Fibroblast of peridontal ligament (primary cell): ENCODE results near the gene PTPA.
"Not testable (repeated sequence)": the region's sequence is repeated elsewhere in the genome, so short reads cannot be mapped to it uniquely, and the experiment has no call there.

Experiments
- DNase-seq: peaks from one replicate; pipeline ENCODE4 v3.0.0-alpha.2; 2010; ENCODE audit errors: extremely low read depth

PTPA gene

DNA sequence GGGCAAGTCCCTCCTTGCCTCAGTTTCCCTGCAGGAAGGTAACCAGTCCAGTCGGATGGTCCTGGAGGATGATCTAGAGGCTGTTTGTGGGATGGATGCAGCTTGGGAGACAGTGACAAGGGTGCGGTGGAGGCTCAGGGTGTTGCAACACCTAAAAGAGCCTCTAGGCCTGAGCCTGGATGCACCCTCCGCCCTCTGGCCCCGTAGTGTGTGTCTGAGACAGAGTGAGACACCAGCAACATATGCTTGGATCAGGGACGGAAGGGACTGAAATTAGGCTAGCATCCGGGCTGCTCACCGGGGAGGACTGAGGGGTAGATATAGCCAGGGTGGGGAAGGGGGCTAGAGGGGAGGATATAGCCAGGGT is 1.7 kb upstream of the PTPA start:
- DNase-seq = peak; percentile 13

DNA sequence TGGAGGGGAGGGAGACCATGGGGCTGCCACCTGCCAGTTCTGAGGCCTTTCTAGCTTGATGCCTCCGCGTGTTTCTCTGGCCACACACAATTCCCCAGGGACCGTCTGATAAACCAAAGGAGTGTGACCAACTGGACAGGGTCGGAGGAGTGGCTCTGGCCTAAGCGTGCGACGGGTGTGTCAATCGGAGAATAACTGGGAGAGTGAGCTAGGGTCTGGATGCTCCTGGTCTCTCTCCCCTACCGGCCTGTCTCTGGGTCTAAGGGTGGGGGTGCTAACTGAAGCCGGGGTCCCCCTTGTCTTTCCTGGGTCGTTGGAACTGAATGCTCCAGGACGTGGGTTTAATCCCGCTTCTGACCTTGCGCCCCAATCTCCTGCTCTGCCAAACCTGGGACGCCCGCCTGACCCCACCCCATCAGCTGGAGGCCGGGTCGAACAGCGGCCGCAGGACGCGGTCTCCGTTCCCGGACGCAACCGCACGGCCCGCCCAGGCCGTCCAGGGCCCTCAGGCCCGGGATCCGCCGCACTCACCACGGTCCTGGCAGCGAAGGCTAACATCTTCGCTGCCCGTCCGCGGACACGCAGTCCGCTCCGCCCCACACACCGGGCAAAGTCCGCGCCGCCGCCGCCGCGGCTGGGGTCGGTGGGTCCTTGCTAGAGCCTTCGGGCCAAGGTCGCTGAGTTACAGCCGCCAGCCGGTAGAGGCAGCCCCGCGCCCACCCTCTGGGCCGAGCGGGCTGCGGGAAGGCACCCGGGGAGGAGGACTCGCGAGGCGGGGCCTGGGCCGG is 1.1 kb upstream of the PTPA start:
- peak; percentile 16 for DNase-seq

DNA sequence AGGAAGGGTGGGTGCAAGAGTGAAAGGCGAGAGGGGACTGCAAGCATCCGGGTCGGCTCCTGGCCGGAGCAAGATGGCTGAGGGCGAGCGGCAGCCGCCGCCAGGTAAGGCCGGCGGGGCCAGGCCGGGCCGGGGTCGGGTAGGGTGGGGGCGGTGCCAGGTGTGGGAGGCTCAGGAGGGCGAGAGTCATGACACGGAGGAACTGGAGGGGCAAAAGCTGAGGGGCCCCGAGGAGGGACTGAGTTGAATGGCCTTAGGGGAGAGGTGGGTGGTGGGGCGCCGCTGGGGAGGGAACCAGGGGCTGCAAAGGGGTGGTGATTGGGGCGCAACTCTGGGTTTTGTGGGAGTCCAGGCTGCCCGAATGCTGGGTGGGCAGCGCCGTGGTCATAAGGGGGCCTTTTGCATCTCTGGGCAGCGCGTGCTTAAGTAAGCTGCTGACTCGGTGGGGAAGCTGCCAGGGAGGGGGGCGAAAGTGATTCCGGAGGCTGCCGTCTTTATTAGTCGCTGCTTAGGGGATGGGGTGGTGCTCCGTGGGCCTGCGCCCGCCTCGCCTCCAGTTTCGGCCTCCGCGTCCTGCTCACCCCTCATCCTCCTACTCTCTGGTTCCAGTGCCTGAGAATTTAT is 425 bp downstream of the PTPA start:
- peak; percentile 49 for DNase-seq

DNA sequence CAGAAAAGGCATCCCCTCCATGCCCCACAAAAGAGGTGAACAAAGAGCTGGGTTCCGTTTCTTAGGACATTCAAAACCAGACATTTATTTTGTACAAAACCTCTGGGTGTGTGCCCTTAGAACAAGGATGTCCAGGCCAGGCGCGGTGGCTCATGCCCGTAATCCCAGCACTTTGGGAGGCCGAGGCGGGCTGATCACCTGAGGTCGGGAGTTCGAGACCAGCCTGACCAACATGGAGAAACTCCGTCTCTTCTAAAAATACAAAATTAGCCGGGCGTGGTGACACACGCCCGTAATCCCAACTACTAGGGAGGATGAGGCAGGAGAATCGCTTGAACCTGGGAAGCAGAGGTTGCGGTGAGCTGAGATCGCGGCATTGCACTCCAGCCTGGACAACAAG is 1.3 kb downstream of the PTPA start:
- DNase-seq = not testable (repeated sequence)

DNA sequence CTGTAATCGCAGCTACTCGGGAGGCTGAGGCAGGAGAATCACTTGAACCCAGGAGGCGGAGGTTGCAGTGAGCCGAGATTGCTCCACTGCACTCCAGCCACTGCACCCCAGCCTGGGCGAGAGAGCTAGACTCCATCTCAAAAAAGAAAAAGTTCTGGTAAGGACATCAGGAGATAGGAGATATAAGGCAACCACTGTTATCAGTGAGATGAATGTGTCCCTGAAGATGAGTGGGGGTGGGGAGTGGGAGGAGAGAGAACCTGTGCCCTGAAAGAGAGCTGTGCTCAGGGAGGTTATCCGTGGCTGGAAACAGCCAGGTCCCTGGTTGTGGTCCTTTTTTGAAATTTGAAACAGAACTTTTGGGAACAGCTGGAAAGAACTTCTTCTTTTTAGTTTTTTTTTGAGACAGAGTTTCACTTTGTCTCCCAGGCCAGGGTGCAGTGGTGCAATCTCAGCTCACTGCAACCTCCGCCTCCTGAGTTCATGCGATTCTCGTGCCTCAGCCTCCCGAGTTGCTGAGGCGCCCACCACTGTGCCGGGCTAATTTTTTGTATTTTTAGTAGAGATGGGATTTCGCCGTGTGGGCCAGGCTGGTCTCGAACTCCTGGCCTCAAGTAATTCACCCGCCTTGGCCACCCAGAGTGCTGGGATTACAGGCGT is 2.6 kb downstream of the PTPA start:
- DNase-seq = no peak

DNA sequence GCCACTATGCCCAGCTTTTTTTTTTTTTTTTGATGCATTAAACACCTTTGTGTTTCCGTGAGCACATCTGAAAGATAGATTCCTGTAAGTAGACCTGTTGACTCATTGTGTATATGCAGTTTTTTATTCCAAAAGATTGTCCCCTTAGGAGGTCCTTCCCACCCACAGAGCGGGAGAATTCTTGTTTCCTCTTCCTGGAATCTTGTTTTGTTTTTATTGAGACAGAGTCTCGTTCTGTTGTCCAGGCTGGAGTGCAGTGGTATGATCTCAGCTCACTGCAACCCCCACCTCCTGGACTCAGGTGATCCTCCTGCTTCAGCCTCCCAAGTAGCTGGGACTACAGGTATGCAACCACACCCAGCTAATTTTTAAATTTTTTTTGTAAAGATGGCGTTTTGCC is 7.6 kb downstream of the PTPA start:
- no peak for DNase-seq

DNA sequence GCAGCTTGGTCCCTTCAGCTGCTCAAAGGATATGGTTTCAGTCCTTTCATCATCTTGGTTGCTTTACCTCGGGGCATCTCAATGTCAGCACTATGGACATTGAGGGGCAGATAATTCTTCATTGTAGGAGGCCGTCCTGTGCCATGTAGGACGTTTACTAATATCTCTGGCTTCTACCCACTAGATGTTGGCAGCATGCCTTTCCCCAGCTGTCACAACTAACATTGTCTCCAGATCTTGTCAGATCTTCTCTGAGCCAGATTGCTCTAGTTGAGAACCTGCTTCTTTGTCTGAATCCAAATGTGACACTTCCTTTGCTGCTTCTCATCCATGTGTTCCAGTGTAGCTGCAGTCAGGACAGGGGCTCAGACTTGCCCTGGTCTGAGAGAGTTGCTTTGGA is 10.3 kb downstream of the PTPA start:
- DNase-seq = peak; percentile 52

DNA sequence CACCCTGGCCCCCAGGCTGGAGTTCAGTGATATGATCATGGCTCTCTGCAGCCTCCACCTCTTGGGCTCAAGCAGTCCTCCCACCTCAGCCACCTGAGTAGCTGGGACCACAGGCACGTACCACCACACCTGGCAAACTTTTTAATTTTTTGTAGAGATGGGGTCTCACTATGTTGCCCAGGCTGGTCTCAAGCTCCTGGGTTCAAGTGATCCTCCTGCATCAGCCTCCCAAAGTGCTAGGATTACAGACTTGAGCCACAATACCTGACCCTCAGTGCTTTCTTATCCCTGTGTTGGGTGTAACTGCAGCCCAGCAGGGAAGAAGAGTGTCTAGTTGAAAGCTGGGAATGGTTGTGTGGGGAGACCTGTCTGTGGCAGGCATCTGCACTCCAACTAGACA is 10.9 kb downstream of the PTPA start:
- no peak for DNase-seq

DNA sequence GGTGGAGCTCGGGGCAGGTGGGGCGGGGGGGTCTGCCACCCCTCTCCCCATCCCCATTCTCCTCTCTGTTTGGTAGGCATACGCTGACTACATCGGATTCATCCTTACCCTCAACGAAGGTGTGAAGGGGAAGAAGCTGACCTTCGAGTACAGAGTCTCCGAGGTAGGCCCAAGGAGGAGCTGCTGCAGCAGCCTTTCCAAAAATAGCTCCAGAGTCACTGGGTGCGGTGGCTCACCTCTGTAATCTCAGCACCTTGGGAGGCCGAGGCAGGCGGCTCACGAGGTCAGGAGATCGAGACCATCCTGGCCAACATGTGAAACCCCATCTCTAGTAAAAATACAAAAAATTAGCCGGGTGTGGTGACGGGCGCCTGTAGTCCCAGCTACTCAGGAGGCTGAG is 11.8 kb downstream of the PTPA start:
- DNase-seq = not testable (repeated sequence)

DNA sequence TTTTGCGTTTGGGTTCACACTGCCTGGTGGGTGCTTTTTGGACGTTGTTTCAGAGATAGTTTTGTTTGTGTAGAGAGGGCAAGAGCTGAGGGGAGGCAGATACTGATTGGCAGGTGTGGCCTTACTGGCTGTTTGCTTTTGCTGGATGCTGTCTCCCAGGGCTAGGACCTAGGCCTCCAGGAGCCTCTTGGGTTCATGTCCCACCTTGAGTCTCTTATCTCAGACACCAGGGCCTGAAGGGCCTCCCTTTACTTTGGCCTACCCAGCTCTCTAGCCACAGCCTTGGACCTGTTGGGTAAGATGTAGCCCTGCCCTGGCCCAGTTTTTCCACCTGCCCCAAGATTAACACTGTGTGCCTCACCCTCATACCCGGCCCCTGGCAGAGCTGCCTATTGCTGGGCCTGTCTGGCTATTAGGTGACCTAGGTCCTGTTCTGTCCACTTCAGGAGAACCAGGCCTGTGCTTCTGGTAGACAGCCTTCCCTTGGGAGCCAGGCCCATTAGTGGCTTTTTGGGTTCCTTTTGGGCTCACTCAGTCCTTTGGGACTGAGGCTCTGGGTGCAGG is 13.4 kb downstream of the PTPA start:
- no peak for DNase-seq

DNA sequence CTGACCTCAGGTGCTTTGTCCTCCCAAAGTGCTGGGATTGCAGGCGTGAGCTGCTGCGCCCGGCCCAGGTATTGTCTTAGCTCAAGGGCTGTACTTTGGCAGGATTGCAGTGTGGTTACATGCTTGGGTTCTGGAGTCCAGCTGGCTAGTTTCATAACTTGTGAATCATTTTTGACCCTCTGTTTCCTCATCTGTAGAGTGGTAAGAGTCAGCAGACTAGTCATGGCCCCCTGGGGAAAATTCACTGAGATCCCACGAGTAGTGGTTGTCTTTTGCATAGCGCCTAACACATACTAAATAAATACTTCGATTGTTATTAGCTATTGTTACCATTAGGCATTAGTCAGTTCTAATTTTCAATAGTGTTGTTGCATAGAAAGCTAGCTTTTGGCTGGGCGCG is 14.3 kb downstream of the PTPA start:
- DNase-seq = peak; percentile 88

DNA sequence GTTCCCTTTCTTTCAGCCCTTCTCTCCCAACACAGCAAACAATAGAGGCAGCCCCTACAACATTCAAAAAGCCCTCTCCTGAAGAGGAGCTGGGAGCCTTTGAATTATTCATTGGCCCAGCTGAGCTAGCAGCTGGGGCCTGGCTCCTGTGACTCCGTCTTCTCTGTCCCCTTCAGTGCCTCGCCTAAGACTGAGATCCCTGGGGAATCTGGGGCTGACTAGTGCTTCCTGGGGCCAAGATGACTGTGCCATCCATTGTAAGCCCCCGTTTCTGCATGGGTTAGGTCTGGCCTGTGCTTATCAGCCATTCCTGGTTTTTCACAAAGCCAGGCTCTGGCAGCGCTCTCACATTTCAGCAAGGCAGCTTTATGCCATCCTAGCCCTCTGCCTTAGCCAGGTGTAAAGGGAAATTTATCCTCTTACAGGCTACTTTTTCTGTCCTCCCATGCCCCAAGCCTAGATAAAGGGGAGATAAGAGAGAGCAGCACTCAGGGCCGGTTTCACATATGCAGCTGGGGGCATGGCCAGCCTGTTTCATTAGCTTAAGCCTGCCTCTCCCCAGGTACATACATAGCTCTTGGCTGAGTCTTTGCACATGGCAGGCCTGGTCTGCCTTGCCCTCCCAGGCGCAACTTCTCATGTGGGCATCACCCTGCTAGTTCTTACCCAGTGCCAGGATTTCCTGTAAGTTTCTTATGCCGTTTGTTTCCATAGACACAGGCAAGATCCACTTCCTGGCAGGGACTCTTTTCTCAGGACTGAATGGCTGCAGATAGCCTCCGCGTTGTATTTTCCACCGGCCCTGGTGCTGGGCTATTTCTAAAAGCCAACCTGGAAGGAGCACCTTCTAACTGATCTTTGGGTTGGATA is 15.8 kb downstream of the PTPA start:
- no peak for DNase-seq

DNA sequence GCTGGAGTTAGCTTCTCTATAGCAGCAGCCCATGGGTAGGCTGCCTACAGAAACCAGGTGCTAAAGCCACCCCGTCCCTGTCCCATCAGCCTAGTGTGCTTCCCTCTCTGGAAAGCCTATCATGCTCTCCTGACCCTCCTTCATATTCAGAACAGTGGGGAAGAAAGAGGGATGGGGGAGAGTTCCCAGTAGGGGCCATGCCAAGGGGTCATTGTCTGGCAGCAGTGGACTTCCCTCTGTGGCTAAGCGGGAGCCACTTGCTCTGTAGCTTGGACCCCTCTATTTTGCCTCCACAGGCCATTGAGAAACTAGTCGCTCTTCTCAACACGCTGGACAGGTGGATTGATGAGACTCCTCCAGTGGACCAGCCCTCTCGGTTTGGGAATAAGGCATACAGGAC is 17.5 kb downstream of the PTPA start:
- no peak for DNase-seq

DNA sequence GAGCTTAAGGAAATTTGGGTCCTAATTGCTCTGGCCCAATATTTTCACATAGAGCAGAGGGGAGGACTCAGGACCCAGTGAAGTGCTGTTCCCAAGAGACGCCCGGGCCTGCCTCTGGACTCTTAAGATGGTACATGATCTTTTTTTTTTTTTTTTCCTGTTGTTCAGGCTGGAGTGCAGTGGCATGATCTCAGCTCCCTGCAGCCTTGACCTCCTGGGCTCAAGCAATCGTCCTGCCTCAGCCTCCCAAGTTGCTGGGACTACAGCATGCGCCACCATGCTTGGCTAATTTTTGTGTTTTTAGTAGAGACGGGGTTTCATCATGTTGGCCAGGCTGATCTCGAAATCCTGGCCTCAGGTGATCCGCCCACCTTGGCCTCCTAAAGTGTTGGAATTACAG is 19.1 kb downstream of the PTPA start:
- DNase-seq = not testable (repeated sequence)

DNA sequence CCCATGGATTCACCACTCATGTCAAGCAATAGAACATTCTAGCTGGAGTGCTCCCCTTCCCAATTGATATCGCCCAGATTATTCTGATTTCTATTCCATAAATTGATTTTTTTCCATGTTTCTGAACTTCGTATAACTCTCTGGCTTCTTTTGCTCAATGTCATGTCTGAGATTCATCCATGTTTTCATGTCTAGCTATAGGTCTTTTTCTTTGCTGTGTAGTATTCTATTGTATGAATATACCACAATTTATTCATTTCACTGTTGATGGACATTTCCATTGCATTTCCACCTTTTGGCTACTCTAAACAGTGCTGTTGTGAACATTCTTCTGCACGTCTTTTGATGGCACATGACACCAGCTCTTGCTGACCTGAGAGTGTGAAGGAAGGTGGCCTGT is 19.6 kb downstream of the PTPA start:
- DNase-seq = no peak

DNA sequence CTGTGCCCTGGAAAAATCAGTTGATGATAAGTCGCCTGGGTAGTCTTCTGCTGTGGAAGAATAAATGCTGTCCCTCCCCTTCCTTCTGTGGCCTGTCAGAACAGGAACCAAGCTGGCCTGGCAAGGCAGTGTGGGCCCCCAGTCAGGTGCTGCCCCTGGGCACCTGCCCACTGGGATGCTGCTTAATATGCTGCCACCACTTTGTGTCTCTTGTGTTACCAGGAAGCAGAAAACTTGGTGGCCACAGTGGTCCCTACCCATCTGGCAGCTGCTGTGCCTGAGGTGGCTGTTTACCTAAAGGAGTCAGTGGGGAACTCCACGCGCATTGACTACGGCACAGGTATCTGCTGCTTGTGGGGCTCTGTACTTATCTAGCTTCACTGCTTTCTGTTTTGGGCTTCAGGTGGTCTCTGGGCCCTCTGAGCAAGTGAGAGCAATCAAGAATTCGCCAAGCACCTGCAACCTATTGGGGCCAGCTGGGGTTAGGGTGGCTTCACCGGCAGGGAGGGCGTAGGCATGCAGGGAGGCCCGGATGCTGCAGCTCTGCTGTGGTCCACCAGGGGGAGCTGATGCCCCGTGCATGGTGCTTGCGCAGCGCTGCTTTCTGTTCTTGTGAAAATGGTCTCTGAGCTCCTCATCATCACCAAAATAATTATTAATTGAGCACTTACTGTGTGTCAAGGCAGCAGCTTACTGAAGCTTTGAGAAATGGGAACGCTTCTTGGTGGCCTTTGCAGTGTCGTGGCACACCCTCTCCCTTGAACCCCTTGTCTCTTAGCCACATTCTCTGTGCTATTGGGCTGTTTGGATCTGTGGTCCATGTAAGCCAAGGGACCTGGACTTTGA is 20.3 kb downstream of the PTPA start:
- peak; percentile 67 for DNase-seq

DNA sequence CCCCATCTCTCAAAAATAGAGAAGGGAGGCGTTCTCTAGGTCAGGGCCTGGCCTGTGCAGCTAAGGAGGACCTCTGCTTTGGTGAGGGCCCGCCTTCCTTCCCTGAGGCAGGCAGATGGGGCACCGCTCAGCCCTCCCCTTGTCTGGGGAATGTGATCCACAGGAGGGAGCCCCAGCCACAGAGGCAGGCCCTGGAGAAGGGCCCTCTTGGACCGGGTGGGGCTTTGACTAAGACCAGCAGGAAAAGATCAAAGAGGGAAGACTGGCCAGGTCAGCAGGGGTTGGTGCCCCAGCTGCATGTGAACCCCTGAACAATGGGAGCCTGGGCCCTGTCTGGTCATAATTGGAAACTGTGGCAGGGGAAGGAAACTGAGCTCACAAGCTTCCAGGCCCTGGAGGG is 21.9 kb downstream of the PTPA start:
- no peak for DNase-seq

DNA sequence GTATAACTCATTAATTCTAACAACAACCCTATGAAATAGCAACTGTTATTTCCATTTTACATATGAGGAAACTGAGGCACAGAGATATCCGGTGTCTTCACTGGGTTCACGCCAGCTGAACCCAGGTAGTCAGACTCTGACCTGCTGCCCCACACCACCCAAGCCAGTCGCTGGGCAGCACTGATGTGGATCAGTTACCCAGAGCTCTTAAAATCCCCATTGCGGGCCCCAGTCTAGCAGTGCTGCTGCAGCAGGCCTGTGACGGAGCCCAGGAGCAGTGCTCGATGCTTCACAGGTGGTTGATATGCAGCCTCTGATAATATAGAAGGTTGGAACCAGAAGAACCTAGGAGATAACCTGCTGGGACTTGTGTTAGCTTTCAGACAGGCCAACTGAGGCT is 24.3 kb downstream of the PTPA start:
- DNase-seq = no peak

DNA sequence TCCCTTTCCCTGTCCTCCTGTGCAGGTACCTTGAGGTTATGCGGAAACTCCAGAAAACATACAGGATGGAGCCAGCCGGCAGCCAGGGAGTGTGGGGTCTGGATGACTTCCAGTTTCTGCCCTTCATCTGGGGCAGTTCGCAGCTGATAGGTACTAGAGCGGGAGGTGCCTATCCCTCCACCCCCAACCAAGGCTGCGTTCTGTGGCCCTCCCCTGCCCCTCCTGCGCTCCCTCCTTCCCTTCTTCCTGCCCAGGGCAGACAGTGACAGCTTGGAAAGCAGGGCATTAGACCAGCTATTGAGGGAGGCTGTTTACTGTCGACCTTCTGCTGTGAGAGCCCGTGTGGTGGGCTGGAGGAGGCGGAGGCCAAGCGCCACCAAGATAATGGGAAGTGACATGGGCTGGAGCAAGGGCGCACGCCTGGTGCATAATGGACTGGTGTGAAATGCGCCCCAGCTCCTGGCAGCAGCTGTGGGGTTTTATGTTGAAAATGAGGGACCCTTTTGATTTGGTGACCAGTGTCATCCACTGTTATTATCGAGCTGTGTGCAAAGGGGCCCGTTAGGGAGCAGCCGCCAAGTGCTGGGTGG is 25.3 kb downstream of the PTPA start:
- DNase-seq = no peak

DNA sequence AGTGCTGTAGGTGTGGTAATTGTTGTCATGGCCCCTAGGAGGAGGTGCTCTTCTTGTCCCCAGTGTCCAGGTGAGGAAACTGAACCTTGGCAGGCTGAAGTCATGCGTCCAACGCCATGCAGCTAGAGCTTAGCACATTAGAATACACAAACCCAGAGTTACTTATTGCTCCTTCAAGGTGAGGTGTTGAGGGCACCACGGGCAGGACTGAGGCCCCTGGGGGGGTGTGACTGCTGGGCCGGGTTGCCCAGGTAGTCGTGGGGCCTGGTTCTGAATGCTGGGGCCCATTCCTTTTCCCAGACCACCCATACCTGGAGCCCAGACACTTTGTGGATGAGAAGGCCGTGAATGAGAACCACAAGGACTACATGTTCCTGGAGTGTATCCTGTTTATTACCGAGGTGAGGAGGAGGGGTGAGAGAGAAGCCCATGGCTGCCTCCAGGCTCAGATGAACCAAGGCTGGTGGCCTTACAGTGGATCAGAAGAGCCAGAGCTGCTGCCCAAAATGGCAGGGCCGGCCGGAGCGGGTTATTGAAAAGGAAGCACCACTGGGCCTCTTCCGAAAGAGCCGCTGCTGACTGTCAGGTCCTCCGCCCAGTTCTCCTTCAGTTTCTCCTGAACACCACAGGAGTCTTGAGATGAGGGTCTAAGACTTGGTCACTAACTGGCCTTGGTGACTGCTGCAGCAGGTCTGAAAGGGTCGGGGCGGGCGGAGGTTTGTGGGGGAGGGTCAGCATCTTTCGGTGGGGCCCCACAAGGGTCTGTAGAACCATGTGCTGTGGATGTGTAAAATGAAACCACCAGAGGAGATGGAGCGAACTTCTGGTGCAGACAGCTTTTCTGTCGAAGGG is 26.3 kb downstream of the PTPA start:
- DNase-seq = no peak
